ENCODE data around the gene SAMD13.

SAMD13 gene

DNA sequence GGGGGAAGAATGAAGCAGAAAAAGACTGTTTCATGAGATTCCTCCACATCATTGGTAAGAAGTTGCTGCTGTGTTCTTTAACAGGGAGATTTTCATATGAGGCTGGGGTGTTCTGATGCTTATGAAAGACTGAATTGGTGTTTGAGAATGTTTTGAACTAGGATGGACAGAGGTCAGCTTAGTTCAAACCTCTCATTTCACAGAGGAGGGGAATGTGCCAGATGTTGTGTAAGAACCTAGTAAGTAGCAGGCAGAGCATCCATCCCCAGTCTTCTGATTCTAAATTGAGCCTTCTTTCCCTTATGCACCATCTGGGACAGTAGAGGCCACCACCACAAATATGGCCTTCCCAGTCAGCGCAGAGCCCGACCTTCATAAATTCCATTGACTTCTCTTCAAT lies 43.7 kb downstream of the SAMD13 start:
- Histone ChIP-seq H3K27ac (no peak overlapping the region), H3K79me2 (no peaks in the 10 kb centered on the region), H3K4me3 (ENCODE audit: low read depth, low read length) (no peak overlapping the region), H3K9ac (no peak overlapping the region), H3K36me3 (ENCODE audit: control insufficient read depth, insufficient read depth, low read length) (no peaks in the 10 kb centered on the region), H3K27me3 (ENCODE audit: control insufficient read depth, insufficient read depth, low read length) (no peaks in the 10 kb centered on the region), H3K4me1 (no peaks in the 10 kb centered on the region), H2AFZ (no peak overlapping the region), H3K4me2 (ENCODE audit: low read length) (no peak overlapping the region), H3K9me3 (ENCODE audit: control insufficient read depth, low read length) (no peaks in the 10 kb centered on the region)
- TF ChIP-seq CTCF (IDR thresholded peaks at IDR 0.05) = no peak

- Histone ChIP-seq H3K27ac (no peak overlapping the region), H2AFZ (no peak overlapping the region), H3K4me3 (ENCODE audit: low read depth, low read length) (no peak overlapping the region), H3K27me3 (ENCODE audit: control insufficient read depth, insufficient read depth, low read length) (no peaks in the 10 kb centered on the region), H3K36me3 (ENCODE audit: control insufficient read depth, insufficient read depth, low read length) (no peaks in the 10 kb centered on the region), H3K9ac (no peak overlapping the region), H3K9me3 (ENCODE audit: control insufficient read depth, low read length) (no peaks in the 10 kb centered on the region), H3K4me2 (ENCODE audit: low read length) (no peak overlapping the region), H3K79me2 (no peaks in the 10 kb centered on the region), H3K4me1 (no peaks in the 10 kb centered on the region)
- no peak for TF ChIP-seq CTCF (IDR thresholded peaks at IDR 0.05)
These were observed 45.9 kb downstream of the SAMD13 start for GRCh38 chr1:84347271-84347931.

- H3K27ac ChIP-seq = no peak overlapping the region
- H3K79me2 ChIP-seq = no peaks in the 10 kb centered on the region
- H3K27me3 ChIP-seq (ENCODE audit: control insufficient read depth, insufficient read depth, low read length) = no peaks in the 10 kb centered on the region
- no peak overlapping the region for H3K9ac ChIP-seq
- H3K4me2 ChIP-seq (ENCODE audit: low read length) = no peak overlapping the region
- no peaks in the 10 kb centered on the region for H3K36me3 ChIP-seq (ENCODE audit: control insufficient read depth, insufficient read depth, low read length)
- H3K9me3 ChIP-seq (ENCODE audit: control insufficient read depth, low read length) = no peaks in the 10 kb centered on the region
- H3K4me1 ChIP-seq = no peaks in the 10 kb centered on the region
- no peak for TF ChIP-seq CTCF (IDR thresholded peaks at IDR 0.05)
- no peak overlapping the region for H2AFZ ChIP-seq
- no peak overlapping the region for H3K4me3 ChIP-seq (ENCODE audit: low read depth, low read length)
These were observed 46.5 kb downstream of the SAMD13 start for GRCh38 chr1:84347932-84348555.

DNA sequence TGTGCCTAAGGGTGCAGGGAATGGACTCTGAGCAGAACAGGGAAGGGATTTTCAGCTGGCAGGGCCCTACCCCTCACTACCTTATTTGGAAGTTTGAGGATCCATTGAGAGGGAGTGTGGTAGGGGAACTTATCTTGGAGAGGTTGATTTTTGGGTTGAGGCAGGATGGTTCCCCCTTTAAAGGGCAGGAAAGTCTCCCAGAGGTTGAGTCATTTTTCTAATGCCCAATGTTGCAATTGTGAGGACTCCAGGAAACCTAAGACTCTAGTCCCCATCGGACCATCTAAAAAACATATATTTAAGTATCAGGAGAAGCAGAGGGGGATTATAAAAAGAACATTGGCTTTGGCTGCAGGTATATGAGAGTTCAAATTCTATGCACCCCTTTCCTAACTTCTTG lies 47.3 kb downstream of the SAMD13 start:
- no peaks in the 10 kb centered on the region for H3K79me2 ChIP-seq
- H3K36me3 ChIP-seq (ENCODE audit: control insufficient read depth, insufficient read depth, low read length) = no peaks in the 10 kb centered on the region
- no peaks in the 10 kb centered on the region for H3K4me1 ChIP-seq
- no peak overlapping the region for H3K9ac ChIP-seq
- no peak overlapping the region for H3K4me3 ChIP-seq (ENCODE audit: low read depth, low read length)
- no peak overlapping the region for H3K27ac ChIP-seq
- H2AFZ ChIP-seq = no peak overlapping the region
- H3K27me3 ChIP-seq (ENCODE audit: control insufficient read depth, insufficient read depth, low read length) = no peaks in the 10 kb centered on the region
- no peak for TF ChIP-seq CTCF (IDR thresholded peaks at IDR 0.05)
- no peaks in the 10 kb centered on the region for H3K9me3 ChIP-seq (ENCODE audit: control insufficient read depth, low read length)
- no peak overlapping the region for H3K4me2 ChIP-seq (ENCODE audit: low read length)

DNA sequence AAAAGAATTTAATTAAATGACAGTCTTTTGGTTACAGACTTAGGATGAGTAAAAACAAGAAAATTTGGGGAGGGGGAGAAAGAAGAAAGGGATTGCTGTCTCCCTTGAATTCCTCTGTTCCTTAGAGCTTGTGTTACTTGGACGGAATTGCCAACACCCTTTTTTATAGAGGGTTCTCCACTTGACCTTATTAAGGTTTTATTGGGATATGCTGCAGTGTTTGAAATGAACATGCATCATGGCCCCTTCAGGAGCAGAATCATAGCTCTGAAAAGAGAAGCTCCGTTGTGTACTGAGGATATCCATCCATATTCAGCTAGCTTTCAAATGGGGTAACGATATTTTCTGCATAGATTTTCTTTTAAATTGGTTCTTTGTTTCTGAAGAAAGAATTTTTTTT lies 48.6 kb downstream of the SAMD13 start:
- no peaks in the 10 kb centered on the region for H3K4me1 ChIP-seq

More for the DNA sequence above, 48.6 kb downstream of the SAMD13 start:
- no peaks in the 10 kb centered on the region for H3K36me3 ChIP-seq (ENCODE audit: control insufficient read depth, insufficient read depth, low read length)
- H3K4me3 ChIP-seq (ENCODE audit: low read depth, low read length) = no peak overlapping the region
- H3K4me2 ChIP-seq (ENCODE audit: low read length) = no peak overlapping the region
- H2AFZ ChIP-seq = no peak overlapping the region
- H3K9ac ChIP-seq = no peak overlapping the region
- TF ChIP-seq CTCF (IDR thresholded peaks at IDR 0.05) = no peak
- H3K79me2 ChIP-seq = no peaks in the 10 kb centered on the region
- H3K9me3 ChIP-seq (ENCODE audit: control insufficient read depth, low read length) = no peaks in the 10 kb centered on the region
- no peaks in the 10 kb centered on the region for H3K27me3 ChIP-seq (ENCODE audit: control insufficient read depth, insufficient read depth, low read length)
- no peak overlapping the region for H3K27ac ChIP-seq

Data from parathyroid adenoma (tissue), 2 donors.